CD8-positive, alpha-beta memory T cell (primary cell): Measurements from ENCODE around the gene LCN9. TPM values are rescaled to one million over a fixed set of nuclear protein-coding genes. Genes with fewer than 3 reads are reported as not detected.

Experiments used
- CTCF ChIA-PET: fragments of 350-600 bp; sonication (Branson Sonifier 250); formaldehyde crosslinking; loops from one replicate; lab custom pipeline; 2021; ENCODE audit warnings: antibody characterized with exemption; lab: Charles Lee
- POLR2A ChIA-PET: fragments of 350-600 bp; sonication (Branson Sonifier 250); formaldehyde crosslinking; loops from one replicate; lab custom pipeline; 2021; ENCODE audit warnings: antibody characterized with exemption; lab: Charles Lee
- DNase-seq, 5 donors: peaks; one replicate each; pipeline versions ENCODE4 v3.0.0 to v3.0.0-alpha.2; 2020 to 2022; ENCODE audit warnings: mixed read lengths in 1 of 5
- H3K27ac ChIP-seq: one replicate; pipeline ENCODE4 v1.7.0; 2013; ENCODE audit warnings: low read depth, mild to moderate bottlenecking, low read length, moderate library complexity
- H3K27me3 ChIP-seq: 2 replicates; pipeline ENCODE4 v1.7.0; 2013; ENCODE audit warnings: low read length, mild to moderate bottlenecking; ENCODE audit not compliant: insufficient read depth, poor library complexity, severe bottlenecking
- H3K36me3 ChIP-seq: 2 replicates; pipeline ENCODE4 v1.7.0; 2013; ENCODE audit warnings: mild to moderate bottlenecking, low read length, moderate library complexity; ENCODE audit not compliant: insufficient read depth
- H3K4me1 ChIP-seq: 2 replicates; pipeline ENCODE4 v1.7.0; 2013; ENCODE audit warnings: mild to moderate bottlenecking, low read length, moderate library complexity; ENCODE audit not compliant: insufficient read depth
- H3K4me3 ChIP-seq: 2 replicates; pipeline ENCODE4 v1.7.0; 2013; ENCODE audit warnings: mild to moderate bottlenecking, low read length
- H3K9me3 ChIP-seq: 2 replicates; pipeline ENCODE4 v1.7.0; 2013; ENCODE audit warnings: mild to moderate bottlenecking, low read length
- H3K27ac Mint-ChIP-seq, 8 donors: one replicate each; pipeline ENCODE4 v1.8.0; 2020 to 2021; ENCODE audit warnings: mixed read lengths in 8 of 8, mild to moderate bottlenecking in 6 of 8, inconsistent platforms in 3 of 8, moderate library complexity in 3 of 8
- H3K27me3 Mint-ChIP-seq, 2 donors: one replicate each; pipeline ENCODE4 v1.8.0; 2020 to 2021; ENCODE audit warnings: mixed read lengths in 2 of 2, mild to moderate bottlenecking in 1 of 2, moderate library complexity in 1 of 2
- H3K36me3 Mint-ChIP-seq, 3 donors: one replicate each; pipeline ENCODE4 v1.8.0; 2020 to 2021; ENCODE audit warnings: mixed read lengths in 3 of 3, inconsistent platforms in 1 of 3, mild to moderate bottlenecking in 1 of 3
- H3K4me1 Mint-ChIP-seq, 3 donors: one replicate each; pipeline ENCODE4 v1.8.0; 2020 to 2021; ENCODE audit warnings: mixed read lengths in 3 of 3, inconsistent platforms in 1 of 3, mild to moderate bottlenecking in 1 of 3
- H3K4me3 Mint-ChIP-seq, 7 donors: one replicate each; pipeline ENCODE4 v1.8.0; 2020 to 2021; ENCODE audit warnings: mixed read lengths in 7 of 7, mild to moderate bottlenecking in 6 of 7, moderate library complexity in 4 of 7, inconsistent platforms in 2 of 7
- H3K9me3 Mint-ChIP-seq, 5 donors: one replicate each; pipeline ENCODE4 v1.8.0; 2020 to 2022; ENCODE audit warnings: mixed read lengths in 5 of 5, mild to moderate bottlenecking in 3 of 5, moderate library complexity in 2 of 5, inconsistent platforms in 1 of 5
- polyA plus RNA-seq: library from polyadenylated mRNA; unstranded; fragments of 300-500 nt; fragmentation: Illumina TruSeq; gene quantifications from one replicate; pipeline ENCODE4 v1.2.3, GENCODE V29; 2021
- total RNA-seq, 2 experiments: library from RNA; stranded (reverse); gene quantifications; one replicate each; pipeline ENCODE4 v1.2.3, GENCODE V29; 2021

Gene LCN9
- total and polyA plus RNA-seq, 3 experiments from 2014 or later = not detected

DNA sequence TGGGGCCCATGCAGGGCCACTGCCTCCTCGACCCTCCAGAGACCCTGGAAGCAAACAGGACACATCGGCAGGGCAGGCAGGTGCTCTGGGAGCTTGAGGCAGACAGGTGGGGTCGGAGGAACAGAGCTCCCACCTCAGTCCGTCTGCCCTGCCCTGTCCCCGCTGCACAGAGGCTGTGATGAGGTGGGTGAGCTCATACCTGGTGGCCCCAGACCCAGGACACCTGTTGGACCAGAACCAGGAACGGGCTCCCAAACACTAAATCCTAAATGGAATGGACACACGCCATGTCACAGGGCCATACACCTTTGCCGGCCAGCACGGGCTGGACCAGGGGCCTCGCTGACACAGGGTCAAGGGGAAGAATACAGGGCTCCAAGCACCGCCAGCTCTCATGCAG is 30.7 kb downstream of the LCN9 start:
- Histone ChIP-seq H3K27me3 (no peaks in the 10 kb centered on the region), H3K9me3 (no peaks in the 10 kb centered on the region), H3K27ac (no peak overlapping the region), H3K4me1 (no peaks in the 10 kb centered on the region), H3K4me3 (no peak overlapping the region), H3K36me3 (no peaks in the 10 kb centered on the region)
- DNase-seq = no peak
- ChIA-PET CTCF (no interaction called here), POLR2A (no interaction called here)
- H3K36me3 Mint-ChIP-seq = no peaks in the 10 kb centered on the region
- H3K27ac Mint-ChIP-seq = no peak overlapping the region
- no peaks in the 10 kb centered on the region for H3K9me3 Mint-ChIP-seq
- peaks cover 9 to 12% of the 10 kb centered on the region in 2 donors for H3K27me3 Mint-ChIP-seq
- no peak overlapping the region for H3K4me3 Mint-ChIP-seq
- no peaks in the 10 kb centered on the region for H3K4me1 Mint-ChIP-seq

- ChIA-PET POLR2A (no interaction called here), CTCF (no interaction called here)
- H3K27ac Mint-ChIP-seq = no peak overlapping the region
- no peak overlapping the region for H3K27ac ChIP-seq
- no peaks in the 10 kb centered on the region for H3K4me1 Mint-ChIP-seq
- H3K36me3 ChIP-seq = no peaks in the 10 kb centered on the region
- H3K4me3 Mint-ChIP-seq = no peak overlapping the region
- no peak overlapping the region for H3K4me3 ChIP-seq
- no peaks in the 10 kb centered on the region for H3K9me3 ChIP-seq
- H3K36me3 Mint-ChIP-seq = no peaks in the 10 kb centered on the region
- peaks cover 7 to 12% of the 10 kb centered on the region in 2 donors for H3K27me3 Mint-ChIP-seq
- H3K27me3 ChIP-seq = no peaks in the 10 kb centered on the region
- H3K4me1 ChIP-seq = no peaks in the 10 kb centered on the region
- no peak for DNase-seq
- H3K9me3 Mint-ChIP-seq = no peaks in the 10 kb centered on the region
These were observed 31.3 kb downstream of the LCN9 start for GRCh38 chr9:135694414-135694813.

- Histone ChIP-seq H3K27me3 (no peaks in the 10 kb centered on the region), H3K4me1 (no peaks in the 10 kb centered on the region), H3K4me3 (no peak overlapping the region), H3K9me3 (no peaks in the 10 kb centered on the region), H3K36me3 (no peaks in the 10 kb centered on the region), H3K27ac (no peak overlapping the region)
- H3K27me3 Mint-ChIP-seq = peaks cover 9 to 10% of the 10 kb centered on the region in 2 donors
- no peak overlapping the region for H3K4me3 Mint-ChIP-seq
- ChIA-PET CTCF (no interaction called here), POLR2A (no interaction called here)
- no peaks in the 10 kb centered on the region for H3K9me3 Mint-ChIP-seq
- H3K36me3 Mint-ChIP-seq = no peaks in the 10 kb centered on the region
- no peak overlapping the region for H3K27ac Mint-ChIP-seq
- H3K4me1 Mint-ChIP-seq = no peaks in the 10 kb centered on the region
- no peak for DNase-seq
These were observed 31.9 kb downstream of the LCN9 start for GRCh38 chr9:135695036-135695435.

- Mint-ChIP-seq H3K9me3 (no peaks in the 10 kb centered on the region), H3K36me3 (no peaks in the 10 kb centered on the region), H3K27ac (no peak overlapping the region), H3K4me1 (no peaks in the 10 kb centered on the region), H3K4me3 (no peak overlapping the region), H3K27me3 (peaks cover 8 to 11% of the 10 kb centered on the region in 2 donors)
- Histone ChIP-seq H3K27ac (no peak overlapping the region), H3K4me3 (no peak overlapping the region), H3K9me3 (no peaks in the 10 kb centered on the region), H3K36me3 (no peaks in the 10 kb centered on the region), H3K27me3 (no peaks in the 10 kb centered on the region), H3K4me1 (no peaks in the 10 kb centered on the region)
- POLR2A ChIA-PET = no interaction called here
- CTCF ChIA-PET = no interaction called here
- DNase-seq = no peak
These were observed 32.5 kb downstream of the LCN9 start for GRCh38 chr9:135695642-135696041.

DNA sequence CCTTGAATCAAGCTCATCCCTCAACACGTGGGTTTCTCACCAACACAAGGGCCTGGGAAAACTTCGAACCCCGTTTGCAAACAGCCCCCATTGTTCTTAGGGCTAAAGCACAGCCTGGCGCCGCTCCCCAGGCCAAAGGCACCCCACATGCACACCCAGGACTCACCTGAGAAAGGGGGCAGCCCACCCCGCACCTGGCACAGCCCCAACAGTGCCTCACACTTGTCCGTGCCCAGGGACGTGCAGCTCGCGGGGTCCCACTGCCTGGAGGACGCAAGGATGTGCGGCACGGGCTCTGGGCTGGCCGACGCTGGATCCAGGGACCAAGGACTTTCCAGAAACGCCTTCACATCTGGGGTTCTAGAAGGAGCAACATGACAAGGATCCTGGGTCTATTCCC is 33.3 kb downstream of the LCN9 start:
- DNase-seq = no peak
- H3K27ac Mint-ChIP-seq = no peak overlapping the region
- no peaks in the 10 kb centered on the region for H3K36me3 Mint-ChIP-seq
- ChIA-PET CTCF (no interaction called here), POLR2A (no interaction called here)
- no peaks in the 10 kb centered on the region for H3K4me1 ChIP-seq
- H3K4me3 Mint-ChIP-seq = no peak overlapping the region
- H3K4me1 Mint-ChIP-seq = no peaks in the 10 kb centered on the region
- peaks cover 8 to 11% of the 10 kb centered on the region in 2 donors for H3K27me3 Mint-ChIP-seq
- H3K9me3 ChIP-seq = no peaks in the 10 kb centered on the region
- H3K36me3 ChIP-seq = no peaks in the 10 kb centered on the region
- no peak overlapping the region for H3K4me3 ChIP-seq
- H3K27ac ChIP-seq = no peak overlapping the region
- no peaks in the 10 kb centered on the region for H3K9me3 Mint-ChIP-seq
- H3K27me3 ChIP-seq = no peaks in the 10 kb centered on the region

DNA sequence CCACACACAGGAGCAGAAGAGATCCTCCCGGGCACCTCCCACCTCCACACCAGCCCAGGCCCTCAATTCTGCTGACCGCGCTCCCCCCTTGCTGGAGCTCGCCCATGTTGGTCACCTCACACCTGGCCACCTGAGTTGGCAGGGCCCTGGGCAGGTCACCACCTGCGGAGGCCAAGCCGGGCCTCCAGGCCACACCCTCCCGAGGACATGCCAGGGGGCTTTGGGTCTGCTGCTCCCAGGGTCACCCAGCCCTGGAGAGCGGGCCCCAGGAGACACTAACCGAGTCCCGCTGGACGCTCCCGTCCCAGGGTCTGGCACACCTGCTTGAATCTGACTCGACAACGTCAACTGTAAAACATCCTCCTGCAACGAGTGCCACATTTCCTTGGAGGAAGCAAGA is 34.1 kb downstream of the LCN9 start:
- H3K36me3 ChIP-seq = no peaks in the 10 kb centered on the region
- H3K4me3 Mint-ChIP-seq = no peak overlapping the region
- H3K4me1 Mint-ChIP-seq = no peaks in the 10 kb centered on the region
- H3K9me3 Mint-ChIP-seq = no peaks in the 10 kb centered on the region
- no peak overlapping the region for H3K4me3 ChIP-seq
- ChIA-PET POLR2A (no interaction called here), CTCF (no interaction called here)
- peaks cover 3 to 7% of the 10 kb centered on the region in 2 donors for H3K27me3 Mint-ChIP-seq
- no peak for DNase-seq
- H3K36me3 Mint-ChIP-seq = no peaks in the 10 kb centered on the region
- no peak overlapping the region for H3K27ac Mint-ChIP-seq
- no peaks in the 10 kb centered on the region for H3K4me1 ChIP-seq
- H3K27me3 ChIP-seq = no peaks in the 10 kb centered on the region
- no peaks in the 10 kb centered on the region for H3K9me3 ChIP-seq
- H3K27ac ChIP-seq = no peak overlapping the region

DNA sequence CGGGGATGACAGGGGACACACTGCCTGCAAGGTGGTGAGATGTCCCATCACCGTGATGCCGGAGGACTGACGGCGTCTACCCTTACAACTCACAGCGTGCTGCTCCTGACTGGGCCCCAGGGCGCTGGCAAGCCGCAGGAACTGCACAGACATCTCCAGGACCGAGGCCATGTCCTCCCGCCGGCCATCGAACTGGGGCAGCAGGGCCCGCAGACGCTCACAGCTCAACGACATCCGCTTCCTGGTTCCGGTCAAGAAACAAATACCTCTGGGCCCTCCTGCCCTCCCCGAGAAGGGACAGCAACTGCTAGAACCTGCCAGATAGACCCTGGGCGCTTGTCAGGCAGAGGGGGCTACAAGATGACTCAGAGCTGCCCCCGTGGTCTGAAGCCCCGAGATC is 35.1 kb downstream of the LCN9 start:
- Histone ChIP-seq H3K4me3 (no peak overlapping the region), H3K36me3 (no peaks in the 10 kb centered on the region), H3K27me3 (peaks cover 6% of the 10 kb centered on the region), H3K4me1 (no peaks in the 10 kb centered on the region), H3K27ac (no peak overlapping the region), H3K9me3 (no peaks in the 10 kb centered on the region)
- ChIA-PET POLR2A (no interaction called here), CTCF (no interaction called here)
- no peak overlapping the region for H3K4me3 Mint-ChIP-seq
- no peaks in the 10 kb centered on the region for H3K4me1 Mint-ChIP-seq
- H3K27ac Mint-ChIP-seq = no peak overlapping the region
- H3K27me3 Mint-ChIP-seq = peaks cover 7 to 8% of the 10 kb centered on the region in 2 donors
- no peaks in the 10 kb centered on the region for H3K9me3 Mint-ChIP-seq
- no peak for DNase-seq
- no peaks in the 10 kb centered on the region for H3K36me3 Mint-ChIP-seq

DNA sequence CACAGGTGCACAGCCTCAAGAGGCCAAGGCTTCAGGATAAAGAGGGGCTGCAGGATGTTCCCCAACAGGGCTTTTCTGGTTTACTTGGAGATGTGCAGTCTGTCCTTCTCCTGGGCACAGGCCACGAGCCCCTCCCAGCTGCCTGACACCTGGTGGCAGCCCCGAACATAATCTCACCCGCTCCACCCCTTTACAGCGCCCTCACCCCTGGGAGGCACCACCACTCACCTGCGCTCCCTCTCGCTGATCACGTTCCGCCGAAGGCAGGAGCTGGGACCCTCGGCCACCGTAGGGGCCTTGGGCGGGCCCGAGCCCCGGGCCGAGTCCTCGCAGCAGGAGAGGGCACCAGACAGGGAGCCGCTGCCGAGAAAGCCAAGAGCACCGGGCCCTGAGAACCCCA is 35.7 kb downstream of the LCN9 start:
- no peaks in the 10 kb centered on the region for H3K9me3 ChIP-seq
- no peak overlapping the region for H3K4me3 ChIP-seq
- Mint-ChIP-seq H3K4me1 (no peaks in the 10 kb centered on the region), H3K9me3 (no peaks in the 10 kb centered on the region), H3K4me3 (no peak overlapping the region), H3K27ac (no peak overlapping the region), H3K36me3 (no peaks in the 10 kb centered on the region), H3K27me3 (peaks cover 6% of the 10 kb centered on the region in 2 donors)
- ChIA-PET CTCF (no interaction called here), POLR2A (no interaction called here)
- no peak for DNase-seq
- H3K27ac ChIP-seq = no peak overlapping the region
- no peaks in the 10 kb centered on the region for H3K36me3 ChIP-seq
- peaks cover 10% of the 10 kb centered on the region for H3K27me3 ChIP-seq
- H3K4me1 ChIP-seq = no peaks in the 10 kb centered on the region

DNA sequence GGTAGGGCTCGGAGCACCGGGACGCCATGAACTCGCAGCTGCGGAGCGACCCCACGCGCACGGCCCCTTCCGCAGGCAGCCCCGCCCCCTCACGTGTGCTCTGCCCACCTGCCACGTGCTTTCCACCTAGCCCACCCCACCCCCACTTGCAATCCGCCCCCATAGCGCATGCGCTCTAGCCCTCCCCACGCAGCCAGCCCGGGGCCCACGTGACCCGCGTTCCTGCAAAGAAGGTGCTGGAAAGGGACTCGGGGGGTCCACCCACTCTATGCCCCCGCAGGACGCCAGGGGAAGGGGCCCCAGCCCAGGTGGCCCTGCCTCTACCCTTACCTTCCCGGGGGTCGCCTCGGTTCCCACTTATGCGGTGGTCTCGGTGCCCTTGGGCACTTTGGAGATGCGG is 36.3 kb downstream of the LCN9 start, which contains the start of gene SOHLH1:
Gene SOHLH1, minus strand, starts transcription at position 42 of the 400 bp plus-strand sequence. Its CDS starts 14 bp downstream, at position 28.
- Histone ChIP-seq H3K27me3 (peaks cover 10% of the 10 kb centered on the region), H3K36me3 (no peaks in the 10 kb centered on the region), H3K9me3 (no peaks in the 10 kb centered on the region), H3K4me3 (no peak within 1 kb of the TSS), H3K4me1 (no peaks in the 10 kb centered on the region), H3K27ac (no peak within 1 kb of the TSS)
- ChIA-PET POLR2A (no interaction called here), CTCF (no interaction called here)
- no peak within 1 kb of the TSS for H3K27ac Mint-ChIP-seq
- no peaks in the 10 kb centered on the region for H3K36me3 Mint-ChIP-seq
- no peak within 1 kb of the TSS for H3K4me3 Mint-ChIP-seq
- no peaks in the 10 kb centered on the region for H3K4me1 Mint-ChIP-seq
- peaks cover 6% of the 10 kb centered on the region in 2 donors for H3K27me3 Mint-ChIP-seq
- no peaks in the 10 kb centered on the region for H3K9me3 Mint-ChIP-seq
- DNase-seq = no peak
